Fibroblast of lung (primary cell): ENCODE measurements around the gene IRF9. TPM values are rescaled to one million over a fixed set of nuclear protein-coding genes. Genes with fewer than 3 reads are reported as not detected.

Source experiments
- DNase-seq, 2 donors: peaks; one replicate each; pipeline versions ENCODE4 v3.0.0 to v3.0.0-alpha.2; 2010; ENCODE audit warnings: low read depth in 2 of 2
- H2AFZ ChIP-seq: 2 replicates; pipeline ENCODE4 v1.5.1; 2012; ENCODE audit warnings: low read length, control low read depth, inconsistent platforms
- H3K27ac ChIP-seq: 2 replicates; pipeline ENCODE4 v1.5.1; 2011; ENCODE audit warnings: low read length, control low read depth; ENCODE audit not compliant: insufficient read depth
- H3K27me3 ChIP-seq: 2 replicates; pipeline ENCODE4 v1.5.1; 2011; ENCODE audit warnings: mild to moderate bottlenecking, low read length; ENCODE audit not compliant: control insufficient read depth, insufficient read depth
- H3K36me3 ChIP-seq: 2 replicates; pipeline ENCODE4 v1.5.1; 2011; ENCODE audit warnings: low read length; ENCODE audit not compliant: control insufficient read depth, insufficient read depth
- H3K4me1 ChIP-seq: 2 replicates; pipeline ENCODE4 v1.5.1; 2011; ENCODE audit warnings: low read length; ENCODE audit not compliant: control insufficient read depth, insufficient read depth; ENCODE audit errors: extremely low read depth
- H3K4me2 ChIP-seq: 2 replicates; pipeline ENCODE4 v1.5.1; 2011; ENCODE audit warnings: low read length, control low read depth; ENCODE audit not compliant: insufficient read depth; ENCODE audit errors: extremely low read depth
- H3K4me3 ChIP-seq, 4 experiments: fragments of 200-600 bp in 1 of 4; sonication (generic) in 1 of 4; replicated peaks in 1 of 4; 2 replicates each; pipeline ENCODE4 v1.5.1; 2011 to 2016; ENCODE audit warnings: low read length in 4 of 4, low read depth in 3 of 4, mild to moderate bottlenecking in 3 of 4, control low read depth in 2 of 4, inconsistent platforms in 1 of 4, mixed read lengths in 1 of 4; ENCODE audit not compliant: insufficient read depth in 1 of 4; ENCODE audit errors: control extremely low read depth in 1 of 4
- H3K79me2 ChIP-seq: 2 replicates; pipeline ENCODE4 v1.5.1; 2012; ENCODE audit warnings: mild to moderate bottlenecking, low read length, inconsistent platforms; ENCODE audit not compliant: control insufficient read depth, insufficient read depth
- H3K9ac ChIP-seq: 2 replicates; pipeline ENCODE4 v1.5.1; 2011; ENCODE audit warnings: mild to moderate bottlenecking, low read length, control low read depth; ENCODE audit not compliant: insufficient read depth
- H3K9me3 ChIP-seq: 2 replicates; pipeline ENCODE4 v1.5.1; 2012; ENCODE audit warnings: low read depth, low read length; ENCODE audit not compliant: control insufficient read depth, insufficient read depth
- H4K20me1 ChIP-seq: 2 replicates; pipeline ENCODE4 v1.5.1; 2011; ENCODE audit warnings: low read length; ENCODE audit not compliant: control insufficient read depth, insufficient read depth; ENCODE audit errors: extremely low read depth
- CTCF ChIP-seq, 2 donors: IDR thresholded peaks in 1 of 2; conservative IDR thresholded peaks in 1 of 2; 1 replicate in 1 of 2; 2 replicates in 1 of 2; pipeline ENCODE4 v1.5.1; 2011 to 2012; ENCODE audit warnings: low read length in 2 of 2, control low read depth in 1 of 2, inconsistent platforms in 1 of 2, low read depth in 1 of 2, mild to moderate bottlenecking in 1 of 2
- EZH2 ChIP-seq: IDR thresholded peaks from 2 replicates; pipeline ENCODE4 v1.5.1; 2012; ENCODE audit warnings: low read length, control low read depth, mild to moderate bottlenecking; ENCODE audit errors: missing control alignments
- polyA plus RNA-seq, 2 donors: library from polyadenylated mRNA; depleted of rRNA in 1 of 2; stranded (reverse) in 1 of 2; unstranded in 1 of 2; fragments of >200 nt; gene quantifications; 2 replicates each; pipeline ENCODE4 v1.2.1, GENCODE V29; 2011 to 2012; ENCODE audit warnings: missing spikeins in 1 of 2
- total RNA-seq: library from RNA; depleted of rRNA; stranded (reverse); fragments of >200 nt; gene quantifications from 2 replicates; pipeline ENCODE4 v1.2.1, GENCODE V29; 2014

The IRF9 gene
- total and polyA plus RNA-seq, 2 donors (not counting 1 experiment from before 2014, with no cell fraction given), result 79.9 to 142 TPM

- peak; percentile 78 to 90 for DNase-seq
- H3K79me2 ChIP-seq, result no peaks in the 10 kb centered on the region
- H3K36me3 ChIP-seq, result peaks cover 42% of the 10 kb centered on the region
- TF ChIP-seq CTCF (conservative IDR thresholded peaks at IDR 0.05 in 1 of 2, IDR thresholded peaks at IDR 0.05 in 1 of 2; ENCODE audit: low read depth in 1 of 2, low read length in 2 of 2) (no peak), EZH2 (no peak)
- H3K4me3 ChIP-seq, result no peak overlapping the region
- H3K4me2 ChIP-seq, result no peak overlapping the region
- H4K20me1 ChIP-seq, result no peaks in the 10 kb centered on the region
- no peaks in the 10 kb centered on the region for H3K9me3 ChIP-seq
- H3K4me1 ChIP-seq, result no peaks in the 10 kb centered on the region
- H3K9ac ChIP-seq, result peak overlapping the region; percentile 41
- H3K27ac ChIP-seq, result peak overlapping the region; percentile 71
- H3K27me3 ChIP-seq, result no peaks in the 10 kb centered on the region
- no peak overlapping the region for H2AFZ ChIP-seq
Observed at GRCh38 chr14:24179961-24180796, 19.1 kb downstream of the IRF9 start.

- Histone ChIP-seq H3K27ac (no peak overlapping the region), H3K4me1 (no peaks in the 10 kb centered on the region), H3K4me2 (no peak overlapping the region), H3K9ac (no peak overlapping the region), H3K9me3 (no peaks in the 10 kb centered on the region), H3K79me2 (no peaks in the 10 kb centered on the region), H3K27me3 (no peaks in the 10 kb centered on the region), H3K36me3 (peaks cover 47% of the 10 kb centered on the region), H3K4me3 (no peak overlapping the region), H2AFZ (no peak overlapping the region), H4K20me1 (no peaks in the 10 kb centered on the region)
- DNase-seq, result no peak
- TF ChIP-seq EZH2 (no peak), CTCF (conservative IDR thresholded peaks at IDR 0.05 in 1 of 2, IDR thresholded peaks at IDR 0.05 in 1 of 2; ENCODE audit: low read depth in 1 of 2, low read length in 2 of 2) (no peak)
Observed at GRCh38 chr14:24181371-24182077, 20.5 kb downstream of the IRF9 start.

DNA sequence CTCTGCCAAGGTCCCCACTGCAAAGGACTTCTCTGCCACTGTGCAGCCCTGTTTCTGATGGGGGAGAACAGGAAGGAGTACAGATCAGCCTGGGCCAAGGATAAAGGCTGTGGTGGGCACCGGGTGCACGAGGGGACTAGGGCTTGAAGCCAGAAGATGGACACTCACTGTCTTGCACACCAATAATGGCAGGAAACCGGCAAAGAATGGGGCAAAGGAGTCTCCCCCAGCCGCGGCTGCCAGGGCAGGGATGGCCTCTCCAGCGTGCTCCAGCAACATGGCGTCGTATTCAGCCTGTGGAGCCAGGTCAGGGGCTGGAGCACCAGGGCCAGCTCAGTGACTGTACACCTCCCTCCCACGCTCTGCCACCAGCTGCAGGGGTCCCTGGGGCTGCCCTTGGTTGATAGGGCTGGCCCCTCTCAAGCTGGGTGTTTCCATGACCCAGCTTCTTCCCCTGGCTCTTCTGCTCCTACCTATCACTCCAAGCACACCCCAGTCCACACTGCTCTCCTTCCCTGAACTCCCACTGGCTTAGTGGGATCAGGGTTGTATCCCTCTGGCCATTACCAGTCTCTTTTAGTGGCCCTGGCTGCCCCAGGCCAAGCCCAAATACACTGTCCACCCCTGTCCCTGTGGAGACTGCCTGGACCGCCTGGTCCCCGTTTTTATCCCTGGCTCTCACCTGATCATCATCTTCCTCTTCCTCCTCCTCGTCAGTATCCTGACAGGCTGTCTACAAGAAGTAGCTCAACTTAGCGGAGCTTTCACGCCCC, 21.2 kb downstream of the IRF9 start:
- Histone ChIP-seq H3K4me2 (no peak overlapping the region), H3K9ac (no peak overlapping the region), H3K4me3 (no peak overlapping the region), H3K36me3 (peaks cover 44% of the 10 kb centered on the region), H4K20me1 (no peaks in the 10 kb centered on the region), H2AFZ (no peak overlapping the region), H3K27ac (no peak overlapping the region), H3K4me1 (no peaks in the 10 kb centered on the region), H3K79me2 (peaks cover 3% of the 10 kb centered on the region), H3K27me3 (no peaks in the 10 kb centered on the region), H3K9me3 (no peaks in the 10 kb centered on the region)
- TF ChIP-seq EZH2 (no peak), CTCF (conservative IDR thresholded peaks at IDR 0.05 in 1 of 2, IDR thresholded peaks at IDR 0.05 in 1 of 2; ENCODE audit: low read depth in 1 of 2, low read length in 2 of 2) (no peak)
- DNase-seq, result no peak
